IMR-90 (cell line): ENCODE data around the gene CNPY4. TPM values are rescaled to one million over a fixed set of nuclear protein-coding genes. Genes with fewer than 3 reads are reported as not detected.

Source experiments
- ATAC-seq: fragments of 200-7000 bp; cut with Tn5 transposase; 2 replicates; pipeline ENCODE4 v1.9.1; 2020; ENCODE audit warnings: low read depth, mild to moderate bottlenecking, moderate library complexity
- BruUV-seq: library from RNA; stranded (reverse); fragments of 400-500 nt; replicated peaks from 2 replicates; lab custom pipeline; 2021; lab: Mats Ljungman, UMichigan
- CTCF ChIA-PET: fragments of 300-600 bp; formaldehyde crosslinking; extraction: SDS; loops from one replicate; lab custom pipeline; 2021; ENCODE audit warnings: antibody characterized with exemption; lab: Yijun Ruan, JAX
- POLR2A ChIA-PET: fragments of 300-600 bp; sonication (Branson Sonifier 250); formaldehyde crosslinking; loops from one replicate; lab custom pipeline; 2022; ENCODE audit warnings: antibody characterized with exemption; ENCODE audit not compliant: unreplicated experiment; lab: Charles Lee
- DNase-seq: peaks from one replicate; pipeline ENCODE4 v3.0.0; 2013
- H2AFZ ChIP-seq: replicated peaks from 2 replicates; pipeline ENCODE3; 2013; ENCODE audit warnings: low read length, mild to moderate bottlenecking; ENCODE audit not compliant: poor library complexity
- H2AK5ac ChIP-seq: 2 replicates; pipeline ENCODE4 v1.6.1; 2013; ENCODE audit warnings: low read depth, low read length, inconsistent platforms
- H2AK9ac ChIP-seq: replicated peaks from 2 replicates; pipeline ENCODE3; 2013; ENCODE audit warnings: mild to moderate bottlenecking, low read depth, low read length, moderate library complexity; ENCODE audit not compliant: poor library complexity
- H2BK120ac ChIP-seq: 2 replicates; pipeline ENCODE4 v1.6.1; 2013; ENCODE audit warnings: low read depth, low read length, inconsistent platforms
- H2BK15ac ChIP-seq: 3 replicates; pipeline ENCODE4 v1.6.1; 2013; ENCODE audit warnings: low read depth, low read length, inconsistent platforms
- H2BK20ac ChIP-seq: 2 replicates; pipeline ENCODE4 v1.6.1; 2013; ENCODE audit warnings: low read depth, mild to moderate bottlenecking, inconsistent platforms, low read length, moderate library complexity
- H2BK5ac ChIP-seq: 2 replicates; pipeline ENCODE4 v1.6.1; 2013; ENCODE audit warnings: mild to moderate bottlenecking, low read depth, low read length, inconsistent platforms; ENCODE audit not compliant: poor library complexity, severe bottlenecking
- H3K14ac ChIP-seq: replicated peaks from 2 replicates; pipeline ENCODE4 v1.6.1; 2013; ENCODE audit warnings: low read depth, low read length, inconsistent platforms
- H3K18ac ChIP-seq: 2 replicates; pipeline ENCODE4 v1.6.1; 2013; ENCODE audit warnings: low read depth, low read length, control low read depth
- H3K23ac ChIP-seq: 2 replicates; pipeline ENCODE4 v1.6.1; 2013; ENCODE audit warnings: low read depth, low read length, inconsistent platforms
- H3K27ac ChIP-seq: 2 replicates; pipeline ENCODE4 v1.5.1; 2013; ENCODE audit warnings: mild to moderate bottlenecking, control low read depth, low read length; ENCODE audit not compliant: insufficient read depth
- H3K27me3 ChIP-seq: 2 replicates; pipeline ENCODE4 v1.6.1; 2013; ENCODE audit warnings: low read length; ENCODE audit not compliant: control insufficient read depth, insufficient read depth
- H3K36me3 ChIP-seq: 2 replicates; pipeline ENCODE4 v1.6.1; 2013; ENCODE audit warnings: low read length, mixed read lengths; ENCODE audit not compliant: control insufficient read depth, insufficient read depth
- H3K4ac ChIP-seq: 2 replicates; pipeline ENCODE4 v1.6.1; 2013; ENCODE audit warnings: low read depth, low read length, inconsistent platforms
- H3K4me1 ChIP-seq: 2 replicates; pipeline ENCODE4 v1.6.1; 2013; ENCODE audit warnings: low read length, mixed read lengths; ENCODE audit not compliant: control insufficient read depth, insufficient read depth
- H3K4me2 ChIP-seq: 2 replicates; pipeline ENCODE4 v1.6.1; 2013; ENCODE audit warnings: low read depth, mild to moderate bottlenecking, control low read depth, low read length, moderate library complexity
- H3K4me3 ChIP-seq: 2 replicates; pipeline ENCODE4 v1.5.1; 2013; ENCODE audit warnings: low read depth, mild to moderate bottlenecking, control low read depth, low read length, moderate library complexity; ENCODE audit not compliant: insufficient read depth
- H3K56ac ChIP-seq: 2 replicates; pipeline ENCODE4 v1.6.1; 2013; ENCODE audit warnings: low read length, inconsistent platforms; ENCODE audit not compliant: insufficient read depth; ENCODE audit errors: extremely low read depth
- H3K79me1 ChIP-seq, 2 experiments: 2 replicates each; pipeline ENCODE4 v1.6.1; 2013; ENCODE audit warnings: low read length in 2 of 2, inconsistent platforms in 1 of 2, low read depth in 1 of 2
- H3K9ac ChIP-seq: 2 replicates; pipeline ENCODE4 v1.6.1; 2013; ENCODE audit warnings: low read depth, low read length, control low read depth
- H3K9me1 ChIP-seq: 2 replicates; pipeline ENCODE4 v1.6.1; 2013; ENCODE audit warnings: low read length, inconsistent platforms; ENCODE audit not compliant: insufficient read depth
- H3K9me3 ChIP-seq: 2 replicates; pipeline ENCODE4 v1.6.1; 2013; ENCODE audit warnings: low read length; ENCODE audit not compliant: control insufficient read depth, insufficient read depth
- H4K20me1 ChIP-seq: 2 replicates; pipeline ENCODE4 v1.6.1; 2013; ENCODE audit warnings: low read length, inconsistent platforms; ENCODE audit not compliant: insufficient read depth
- H4K5ac ChIP-seq: 2 replicates; pipeline ENCODE4 v1.6.1; 2013; ENCODE audit warnings: mild to moderate bottlenecking, low read depth, low read length, control low read depth
- H4K8ac ChIP-seq, 2 experiments: 2 replicates each; pipeline ENCODE4 v1.6.1; 2013; ENCODE audit warnings: low read depth in 2 of 2, low read length in 2 of 2, control low read depth in 1 of 2, inconsistent platforms in 1 of 2
- H4K91ac ChIP-seq: 2 replicates; pipeline ENCODE4 v1.6.1; 2013; ENCODE audit warnings: low read depth, low read length, inconsistent platforms; ENCODE audit not compliant: insufficient read depth
- BHLHE40 ChIP-seq: fragments of 150-350 bp; IDR thresholded peaks from 2 replicates; pipeline ENCODE4 v1.6.1; 2016; ENCODE audit warnings: mild to moderate bottlenecking, low read depth, low read length
- CEBPB ChIP-seq: IDR thresholded peaks from 2 replicates; pipeline ENCODE4 v1.6.1; 2012; ENCODE audit warnings: low read depth, low read length, improper control_type of control experiment
- CHD1 ChIP-seq: IDR thresholded peaks from 2 replicates; pipeline ENCODE4 v1.6.1; 2012; ENCODE audit warnings: low read depth, low read length, improper control_type of control experiment
- FOS ChIP-seq: fragments of 150-350 bp; IDR thresholded peaks from 2 replicates; pipeline ENCODE4 v1.6.1; 2016; ENCODE audit warnings: low read depth, low read length
- MAZ ChIP-seq: IDR thresholded peaks from 2 replicates; pipeline ENCODE4 v1.6.1; 2012; ENCODE audit warnings: low read depth, mild to moderate bottlenecking, low read length, improper control_type of control experiment, moderate library complexity, borderline replicate concordance
- NFE2L2 ChIP-seq: fragments of 150-350 bp; IDR thresholded peaks from 2 replicates; pipeline ENCODE4 v1.6.1; 2016; ENCODE audit warnings: low read depth, mild to moderate bottlenecking, low read length
- POLR2A ChIP-seq: IDR thresholded peaks from 2 replicates; pipeline ENCODE4 v1.6.1; 2012; ENCODE audit warnings: mild to moderate bottlenecking, low read depth, low read length
- RAD21 ChIP-seq: IDR thresholded peaks from 2 replicates; pipeline ENCODE4 v1.6.1; 2012; ENCODE audit warnings: low read length, improper control_type of control experiment
- SMC3 ChIP-seq: fragments of 150-350 bp; IDR thresholded peaks from 2 replicates; pipeline ENCODE4 v1.6.1; 2016; ENCODE audit warnings: low read depth, mild to moderate bottlenecking, antibody characterized with exemption, low read length, moderate library complexity
- WGBS, 2 experiments: methylation state at CpG; one replicate each; pipeline versions ENCODE4 v1.1.5 to v1.1.7; 2013; ENCODE audit warnings: missing lambda C conversion rate in 2 of 2; ENCODE audit not compliant: insufficient read length in 1 of 2; ENCODE audit errors: extremely low coverage in 2 of 2; 5-methylcytosine and 5-hydroxymethylcytosine counted together
- dilution Hi-C: fragments of 300-500 bp; cut with HindIII; formaldehyde crosslinking; loops from one replicate; pipeline ENCODE4 v1.14.3; 2018; ENCODE audit warnings: low sequenced_read_pairs; ENCODE audit not compliant: unreplicated experiment
- in situ Hi-C: fragments of 300-500 bp; cut with MboI; formaldehyde crosslinking; loops from 3 replicates; pipeline ENCODE4 v1.14.3; 2019; ENCODE audit warnings: low sequenced_read_pairs, inconsistent platforms, mixed read lengths
- intact Hi-C: fragments of 100-400 bp; cut with micrococcal nuclease; formaldehyde crosslinking; loops from 2 replicates; pipeline ENCODE4 v1.10.0; 2022
- polyA plus RNA-seq, 3 experiments: library from polyadenylated mRNA; depleted of rRNA; stranded (reverse); fragments of >200 nt; gene quantifications; 2 replicates each; pipeline ENCODE4 v1.2.3, GENCODE V29; 2012; ENCODE audit warnings: low replicate concordance in 1 of 3
- total RNA-seq: library from RNA; depleted of rRNA; stranded (reverse); fragments of >200 nt; gene quantifications from 2 replicates; pipeline ENCODE4 v1.2.3, GENCODE V29; 2012
- TF ChIP-seq, protein P1 (sequence below): fragments of 150-350 bp; IDR thresholded peaks from 2 replicates; pipeline ENCODE4 v1.6.1; 2017; ENCODE audit warnings: mild to moderate bottlenecking, antibody characterized with exemption, low read length, low read depth
- TF ChIP-seq, protein P2 (sequence below): conservative IDR thresholded peaks from 2 replicates; pipeline ENCODE4 v1.5.1; 2012; ENCODE audit warnings: mild to moderate bottlenecking, low read depth, low read length, improper control_type of control experiment

Gene CNPY4
- total and polyA plus RNA-seq, 2 of the 4 experiments (the other 2 are of a cell fraction): 13.3 to 21.9 TPM

DNA sequence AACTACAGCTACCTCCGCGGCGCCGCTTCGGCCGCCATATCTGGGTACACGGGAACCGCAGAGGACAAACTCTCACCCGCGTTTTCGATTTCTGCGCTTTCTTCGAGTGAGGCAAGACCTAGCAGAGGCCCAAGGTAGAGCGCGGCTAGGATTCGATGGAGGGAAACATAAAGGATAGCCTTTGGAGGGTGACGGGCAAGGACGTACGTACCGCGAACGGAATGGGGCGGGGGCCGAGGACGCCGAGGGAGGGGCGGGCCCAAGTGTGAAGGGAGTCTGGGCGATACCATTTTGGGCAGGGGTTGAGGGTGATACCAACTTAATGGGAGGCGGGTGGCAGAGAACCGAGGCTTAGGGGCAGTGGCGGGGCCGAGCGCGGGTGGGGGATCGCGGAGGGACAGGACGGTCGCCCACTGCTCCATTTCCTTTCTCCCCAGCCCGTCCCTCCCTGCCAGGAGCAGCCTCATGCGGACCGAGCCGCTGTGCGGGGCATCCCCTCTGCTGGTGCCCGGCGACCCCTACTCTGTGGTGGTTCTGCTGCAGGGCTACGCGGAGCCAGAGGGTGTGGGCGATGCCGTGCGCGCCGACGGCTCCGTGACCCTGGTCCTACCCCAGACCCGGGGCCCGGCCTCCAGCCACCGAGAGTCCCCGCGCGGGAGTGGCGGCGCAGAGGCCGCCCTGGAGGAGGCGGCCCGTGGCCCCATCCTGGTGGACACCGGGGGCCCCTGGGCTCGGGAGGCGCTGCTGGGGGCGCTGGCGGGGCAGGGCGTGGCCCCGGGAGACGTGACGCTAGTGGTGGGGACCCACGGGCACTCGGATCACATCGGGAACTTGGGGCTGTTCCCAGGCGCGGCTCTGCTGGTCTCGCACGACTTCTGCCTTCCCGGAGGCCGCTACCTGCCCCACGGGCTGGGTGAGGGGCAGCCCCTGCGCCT lies 7.8 kb downstream of the CNPY4 start, which contains the start of gene MBLAC1:
TSS of gene MBLAC1 (plus strand) at position 37 of the 935 bp plus-strand sequence. CDS start at position 466, 429 bp downstream.
- in situ Hi-C loops: no loop called here

More for the DNA sequence above, 7.8 kb downstream of the CNPY4 start, which contains the start of gene MBLAC1:
- dilution Hi-C loops (no loop called here), intact Hi-C loops (no loop called here)
- no TSS peak for BruUV-seq
- peak within 1 kb of the TSS; percentile 50; the same call in 1 of the 2 replicates for H2BK20ac ChIP-seq
- H3K18ac ChIP-seq: peak within 1 kb of the TSS; percentile 88
- peak within 1 kb of the TSS; percentile 94 for H2BK120ac ChIP-seq
- peak within 1 kb of the TSS; percentile 94 for H3K27ac ChIP-seq
- 0 out of 2 replicates have a peak, but pooled peaks have one; percentile 4 for TF ChIP-seq SMC3
- peak; percentile 95 for TF ChIP-seq MAZ
- no peak for TF ChIP-seq FOS
- TF ChIP-seq, protein P1, sequence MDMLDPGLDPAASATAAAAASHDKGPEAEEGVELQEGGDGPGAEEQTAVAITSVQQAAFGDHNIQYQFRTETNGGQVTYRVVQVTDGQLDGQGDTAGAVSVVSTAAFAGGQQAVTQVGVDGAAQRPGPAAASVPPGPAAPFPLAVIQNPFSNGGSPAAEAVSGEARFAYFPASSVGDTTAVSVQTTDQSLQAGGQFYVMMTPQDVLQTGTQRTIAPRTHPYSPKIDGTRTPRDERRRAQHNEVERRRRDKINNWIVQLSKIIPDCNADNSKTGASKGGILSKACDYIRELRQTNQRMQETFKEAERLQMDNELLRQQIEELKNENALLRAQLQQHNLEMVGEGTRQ: no peak
- TF ChIP-seq BHLHE40: peak; percentile 97
- no peak for TF ChIP-seq NFE2L2
- peak; percentile 92; the same call in 1 of the 2 replicates for TF ChIP-seq CHD1
- no peak for TF ChIP-seq CEBPB
- TF ChIP-seq, protein P2, sequence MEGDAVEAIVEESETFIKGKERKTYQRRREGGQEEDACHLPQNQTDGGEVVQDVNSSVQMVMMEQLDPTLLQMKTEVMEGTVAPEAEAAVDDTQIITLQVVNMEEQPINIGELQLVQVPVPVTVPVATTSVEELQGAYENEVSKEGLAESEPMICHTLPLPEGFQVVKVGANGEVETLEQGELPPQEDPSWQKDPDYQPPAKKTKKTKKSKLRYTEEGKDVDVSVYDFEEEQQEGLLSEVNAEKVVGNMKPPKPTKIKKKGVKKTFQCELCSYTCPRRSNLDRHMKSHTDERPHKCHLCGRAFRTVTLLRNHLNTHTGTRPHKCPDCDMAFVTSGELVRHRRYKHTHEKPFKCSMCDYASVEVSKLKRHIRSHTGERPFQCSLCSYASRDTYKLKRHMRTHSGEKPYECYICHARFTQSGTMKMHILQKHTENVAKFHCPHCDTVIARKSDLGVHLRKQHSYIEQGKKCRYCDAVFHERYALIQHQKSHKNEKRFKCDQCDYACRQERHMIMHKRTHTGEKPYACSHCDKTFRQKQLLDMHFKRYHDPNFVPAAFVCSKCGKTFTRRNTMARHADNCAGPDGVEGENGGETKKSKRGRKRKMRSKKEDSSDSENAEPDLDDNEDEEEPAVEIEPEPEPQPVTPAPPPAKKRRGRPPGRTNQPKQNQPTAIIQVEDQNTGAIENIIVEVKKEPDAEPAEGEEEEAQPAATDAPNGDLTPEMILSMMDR: no peak
- TF ChIP-seq RAD21: no peak
- TF ChIP-seq POLR2A: peak; percentile 79
- no peaks in the 10 kb centered on the region for H3K27me3 ChIP-seq
- H2AK5ac ChIP-seq: peak within 1 kb of the TSS; percentile 86
- peak; percentile 90 for ATAC-seq
- POLR2A ChIA-PET: no interaction called here
- H3K14ac ChIP-seq: peak within 1 kb of the TSS; percentile 99
- H3K56ac ChIP-seq: peak within 1 kb of the TSS; percentile 99
- no peaks in the 10 kb centered on the region for H3K9me3 ChIP-seq
- peaks cover 2% of the 10 kb centered on the region; the same call in 1 of the 2 replicates for H3K4me1 ChIP-seq
- peaks cover 18 to 51% of the 10 kb centered on the region in 2 experiments; a peak in 3 of 4 replicates for H3K79me1 ChIP-seq
- H3K4me3 ChIP-seq: peak within 1 kb of the TSS; percentile 68
- H4K8ac ChIP-seq: peak within 1 kb of the TSS; percentile 94 to 99
- H3K9ac ChIP-seq: peak within 1 kb of the TSS; percentile 97
- peaks cover 4% of the 10 kb centered on the region; the same call in 1 of the 2 replicates for H3K9me1 ChIP-seq
- peak within 1 kb of the TSS; percentile 99 for H3K23ac ChIP-seq
- peak within 1 kb of the TSS; percentile 96 for H2AK9ac ChIP-seq
- no peaks in the 10 kb centered on the region for H4K20me1 ChIP-seq
- H2BK15ac ChIP-seq: peak within 1 kb of the TSS; percentile 99; the same call in 2 of the 3 replicates
- peak within 1 kb of the TSS; percentile 92 for H2BK5ac ChIP-seq
- CTCF ChIA-PET: no interaction called here
- H4K5ac ChIP-seq: peak within 1 kb of the TSS; percentile 87
- H4K91ac ChIP-seq: peak within 1 kb of the TSS; percentile 98
- peaks cover 4% of the 10 kb centered on the region; the same call in 1 of the 2 replicates for H3K36me3 ChIP-seq
- peak within 1 kb of the TSS; percentile 98 for H2AFZ ChIP-seq
- H3K4me2 ChIP-seq: peak within 1 kb of the TSS; percentile 88
- WGBS, 2 experiments: 1% methylated on average over 49 of the region's 85 CpGs; no CpG with 5 or more reads in 1 of the 2 experiments
- peak; percentile 90 for DNase-seq
- H3K4ac ChIP-seq: peak within 1 kb of the TSS; percentile 98
